GM21737 (cell line): ENCODE data around the gene THRA.
A peak's percentile ranks its signal among the peaks of the same experiment; 100 is the strongest.
"Not testable (repeated sequence)": the region's sequence is repeated elsewhere in the genome, so short reads cannot be mapped to it uniquely, and the experiment has no call there.

ENCODE experiments used
- ATAC-seq: cut with Tn5 transposase; IDR thresholded peaks from one replicate; pipeline ENCODE4 v1.9.1; 2021; ENCODE audit warnings: mild to moderate bottlenecking, moderate library complexity; ENCODE audit not compliant: unreplicated experiment

Gene THRA

DNA sequence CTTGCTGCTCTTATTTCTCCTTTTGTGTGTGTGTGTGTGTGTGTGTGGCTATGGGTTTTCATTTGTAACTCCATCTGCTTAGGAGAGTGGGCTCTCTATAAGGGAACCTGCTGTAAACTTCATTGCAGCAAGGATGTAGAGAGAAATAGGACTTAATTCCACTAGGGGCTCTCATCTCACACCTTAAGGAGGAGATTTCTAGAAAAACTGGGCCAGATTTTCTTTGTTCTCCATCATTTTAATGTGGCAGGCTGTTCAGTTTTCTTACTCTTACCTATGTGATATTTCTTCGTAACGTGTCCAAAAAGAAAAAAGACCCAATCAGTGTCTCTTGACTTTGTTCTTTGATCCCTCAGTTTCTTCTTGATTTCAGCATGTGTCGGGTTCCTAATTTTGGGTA, 73.1 kb downstream of the THRA start:
- ATAC-seq, result no peak

DNA sequence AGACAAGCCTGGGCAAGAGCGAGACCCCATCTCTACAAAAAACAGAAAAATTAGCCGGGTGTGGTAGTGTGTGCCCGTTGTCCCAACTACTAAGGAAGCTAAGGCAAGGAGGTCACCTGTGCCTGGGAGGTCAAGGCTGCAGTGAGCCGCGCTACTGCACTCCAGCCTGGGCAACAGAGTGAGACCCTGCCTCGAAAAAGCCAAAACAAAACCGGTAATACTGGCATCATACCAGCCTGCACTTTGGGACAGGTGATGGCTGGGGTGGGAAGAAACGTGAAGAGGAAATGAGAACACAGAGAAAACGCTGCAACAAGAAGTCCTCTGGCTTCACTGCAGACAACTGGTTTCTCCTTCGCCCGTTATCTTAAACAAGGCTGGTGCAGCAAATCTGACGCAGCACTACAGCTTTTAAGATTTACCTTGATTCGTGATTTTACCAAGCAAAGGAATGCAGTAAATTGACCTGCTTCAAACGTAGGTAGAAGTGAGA, 76.8 kb downstream of the THRA start:
- peak; percentile 12 for ATAC-seq

DNA sequence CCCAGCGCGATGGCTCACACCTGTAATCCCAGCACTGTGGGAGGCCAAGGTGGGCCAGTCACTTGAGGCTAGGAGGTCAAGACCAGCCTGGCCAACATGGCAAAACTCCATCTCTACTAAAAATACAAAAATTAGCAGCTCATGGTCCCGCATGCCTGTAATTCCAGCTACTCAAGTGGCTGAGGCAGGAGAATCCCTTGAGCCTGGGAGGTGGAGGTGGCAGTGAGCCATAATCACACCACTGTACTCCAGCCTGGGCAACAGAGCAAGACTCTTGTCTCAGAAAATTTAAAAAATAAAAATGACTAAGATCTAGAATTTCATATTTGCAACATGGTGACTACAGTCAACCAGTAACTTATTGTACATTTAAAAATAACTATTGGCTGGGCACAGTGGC, 80.4 kb downstream of the THRA start:
- not testable (repeated sequence) for ATAC-seq
